Lower lobe of right lung (tissue), 2 donors: ENCODE results near the gene SOX6. TPM values are rescaled to one million over a fixed set of nuclear protein-coding genes. Genes with fewer than 3 reads are reported as not detected.

Experiments used
- ATAC-seq, 2 donors: fragments of 200-7000 bp; cut with Tn5 transposase; one replicate each; pipeline ENCODE4 v1.9.1; 2020 to 2022; ENCODE audit warnings: mild to moderate bottlenecking in 2 of 2, moderate library complexity in 2 of 2
- DNase-seq: peaks from one replicate; pipeline ENCODE4 v3.0.0-alpha.2; 2020
- H3K27ac ChIP-seq: fragments of 200-600 bp; one replicate; pipeline ENCODE4 v1.8.0; 2022
- H3K27me3 ChIP-seq: fragments of 200-600 bp; one replicate; pipeline ENCODE4 v1.8.0; 2022; ENCODE audit warnings: low read depth
- H3K36me3 ChIP-seq: fragments of 200-600 bp; one replicate; pipeline ENCODE4 v1.8.0; 2022; ENCODE audit warnings: mild to moderate bottlenecking
- H3K4me1 ChIP-seq: fragments of 200-600 bp; one replicate; pipeline ENCODE4 v1.8.0; 2022
- H3K4me3 ChIP-seq: fragments of 200-600 bp; one replicate; pipeline ENCODE4 v1.8.0; 2022; ENCODE audit warnings: mild to moderate bottlenecking
- H3K9me3 ChIP-seq: fragments of 200-600 bp; one replicate; pipeline ENCODE4 v1.8.0; 2022
- intact Hi-C: fragments of 100-400 bp; cut with DNase I; formaldehyde crosslinking; loops from one replicate; pipeline ENCODE4 v1.11.0; 2022
- total RNA-seq: library from RNA; stranded (reverse); fragmentation: NEBNext Ultra II Directional; extraction: Animal tissue kit (Norgen Biotek cat#: 25700); gene quantifications from one replicate; pipeline ENCODE4 v1.2.1, GENCODE V29; 2021
- TF ChIP-seq, protein P1 (sequence below): fragments of 200-600 bp; IDR thresholded peaks from one replicate; pipeline ENCODE4 v1.8.0; 2022; ENCODE audit warnings: antibody characterized with exemption, mild to moderate bottlenecking
- donor health status: DM: no; HTN: yes; CAD: no; lungs with severe emphysema.

SOX6 gene
- total RNA-seq, 1 donor from 2014 or later: 4.8 TPM

DNA sequence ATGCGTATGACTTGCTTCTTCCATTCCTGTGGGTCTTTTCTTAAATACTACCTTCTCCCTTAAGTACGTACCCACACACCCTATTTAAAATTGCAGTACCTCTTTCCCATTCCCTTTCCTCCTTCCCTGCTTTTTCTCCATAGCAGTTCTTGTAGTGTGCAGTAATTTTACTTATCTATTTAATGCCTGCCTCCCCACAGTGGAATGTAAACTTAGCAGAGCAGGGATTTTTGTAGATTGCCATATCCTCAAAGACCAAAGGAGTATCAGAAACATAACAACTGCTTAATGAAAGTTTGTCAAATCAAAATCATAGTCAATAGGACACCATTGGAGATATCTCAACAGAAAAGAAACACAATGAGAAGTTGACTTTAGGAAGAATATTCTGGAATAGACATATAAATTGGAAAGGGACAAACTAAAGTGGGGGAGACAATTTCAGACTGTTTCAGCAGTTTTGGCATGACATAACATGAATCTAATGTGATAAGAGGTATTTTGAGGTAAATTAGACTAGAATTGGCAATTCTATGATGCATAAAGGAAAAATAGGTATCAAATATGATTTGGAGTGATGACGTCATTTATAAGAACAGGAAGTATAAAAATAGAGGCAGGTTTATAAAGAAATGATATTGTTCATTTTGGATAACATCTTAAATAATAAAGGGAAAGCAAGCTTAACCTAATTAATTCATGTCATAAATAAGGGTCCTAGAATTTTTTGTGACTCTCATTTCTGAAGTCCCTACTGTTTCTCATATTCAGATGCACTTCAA is 188.4 kb downstream of the SOX6 start:
- ATAC-seq: no peak
- intact Hi-C loops: no loop called here

DNA sequence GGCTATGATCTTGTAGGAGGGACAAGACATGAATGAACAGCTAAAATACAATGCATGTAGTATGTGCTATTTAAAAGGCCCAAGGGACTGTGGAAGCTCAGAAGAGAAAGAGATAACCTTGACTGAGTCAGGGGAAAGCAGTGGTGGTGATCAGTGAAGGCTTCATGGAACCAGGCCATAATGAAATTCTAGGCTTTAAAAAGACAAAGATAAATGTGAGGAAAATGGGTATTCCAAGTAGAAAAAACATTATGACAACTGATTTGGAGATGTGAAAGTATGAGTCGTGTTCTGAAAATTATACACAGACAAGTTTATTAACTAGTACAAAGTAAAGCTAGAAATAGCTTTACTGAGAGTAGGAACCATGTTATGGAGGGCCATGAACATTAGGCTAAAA is 189.8 kb downstream of the SOX6 start:
- Histone ChIP-seq H3K27me3 (no peaks in the 10 kb centered on the region), H3K4me1 (no peaks in the 10 kb centered on the region), H3K9me3 (no peaks in the 10 kb centered on the region), H3K27ac (no peak overlapping the region), H3K4me3 (no peak overlapping the region), H3K36me3 (no peaks in the 10 kb centered on the region)
- no peak for ATAC-seq
- TF ChIP-seq, protein P1, sequence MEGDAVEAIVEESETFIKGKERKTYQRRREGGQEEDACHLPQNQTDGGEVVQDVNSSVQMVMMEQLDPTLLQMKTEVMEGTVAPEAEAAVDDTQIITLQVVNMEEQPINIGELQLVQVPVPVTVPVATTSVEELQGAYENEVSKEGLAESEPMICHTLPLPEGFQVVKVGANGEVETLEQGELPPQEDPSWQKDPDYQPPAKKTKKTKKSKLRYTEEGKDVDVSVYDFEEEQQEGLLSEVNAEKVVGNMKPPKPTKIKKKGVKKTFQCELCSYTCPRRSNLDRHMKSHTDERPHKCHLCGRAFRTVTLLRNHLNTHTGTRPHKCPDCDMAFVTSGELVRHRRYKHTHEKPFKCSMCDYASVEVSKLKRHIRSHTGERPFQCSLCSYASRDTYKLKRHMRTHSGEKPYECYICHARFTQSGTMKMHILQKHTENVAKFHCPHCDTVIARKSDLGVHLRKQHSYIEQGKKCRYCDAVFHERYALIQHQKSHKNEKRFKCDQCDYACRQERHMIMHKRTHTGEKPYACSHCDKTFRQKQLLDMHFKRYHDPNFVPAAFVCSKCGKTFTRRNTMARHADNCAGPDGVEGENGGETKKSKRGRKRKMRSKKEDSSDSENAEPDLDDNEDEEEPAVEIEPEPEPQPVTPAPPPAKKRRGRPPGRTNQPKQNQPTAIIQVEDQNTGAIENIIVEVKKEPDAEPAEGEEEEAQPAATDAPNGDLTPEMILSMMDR: no peak
- intact Hi-C loops: no loop called here
- DNase-seq: no peak

More for the DNA sequence above, 188.4 kb downstream of the SOX6 start:
- H3K4me1 ChIP-seq: no peaks in the 10 kb centered on the region
- H3K27ac ChIP-seq: no peak overlapping the region
- no peaks in the 10 kb centered on the region for H3K27me3 ChIP-seq
- DNase-seq: no peak
- no peaks in the 10 kb centered on the region for H3K9me3 ChIP-seq
- H3K4me3 ChIP-seq: no peak overlapping the region
- TF ChIP-seq, protein P1: no peak
- H3K36me3 ChIP-seq: no peaks in the 10 kb centered on the region

DNA sequence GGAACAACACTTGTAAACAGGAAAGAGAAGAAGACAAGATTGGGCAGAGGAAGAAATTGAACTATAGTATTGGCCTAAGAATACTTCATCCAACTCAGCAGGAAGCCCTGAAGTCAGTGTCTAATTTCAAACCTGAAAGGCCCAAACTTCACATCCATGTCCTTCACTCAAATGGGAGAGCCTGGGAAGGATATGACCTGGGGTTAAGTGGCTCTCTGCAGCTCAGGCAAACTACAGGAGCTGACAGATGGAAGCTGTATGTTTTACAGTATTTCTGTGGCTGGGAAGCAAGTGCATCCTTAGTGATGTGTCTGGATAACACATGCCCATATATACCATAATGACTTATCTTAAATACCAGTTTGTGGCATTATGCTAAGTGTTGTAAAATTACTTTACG is 196.2 kb downstream of the SOX6 start:
- TF ChIP-seq, protein P1: no peak
- Histone ChIP-seq H3K27me3 (no peaks in the 10 kb centered on the region), H3K27ac (no peak overlapping the region), H3K36me3 (no peaks in the 10 kb centered on the region), H3K9me3 (no peaks in the 10 kb centered on the region), H3K4me3 (no peak overlapping the region), H3K4me1 (no peaks in the 10 kb centered on the region)
- no peak for ATAC-seq
- intact Hi-C loops: no loop called here
- no peak for DNase-seq

DNA sequence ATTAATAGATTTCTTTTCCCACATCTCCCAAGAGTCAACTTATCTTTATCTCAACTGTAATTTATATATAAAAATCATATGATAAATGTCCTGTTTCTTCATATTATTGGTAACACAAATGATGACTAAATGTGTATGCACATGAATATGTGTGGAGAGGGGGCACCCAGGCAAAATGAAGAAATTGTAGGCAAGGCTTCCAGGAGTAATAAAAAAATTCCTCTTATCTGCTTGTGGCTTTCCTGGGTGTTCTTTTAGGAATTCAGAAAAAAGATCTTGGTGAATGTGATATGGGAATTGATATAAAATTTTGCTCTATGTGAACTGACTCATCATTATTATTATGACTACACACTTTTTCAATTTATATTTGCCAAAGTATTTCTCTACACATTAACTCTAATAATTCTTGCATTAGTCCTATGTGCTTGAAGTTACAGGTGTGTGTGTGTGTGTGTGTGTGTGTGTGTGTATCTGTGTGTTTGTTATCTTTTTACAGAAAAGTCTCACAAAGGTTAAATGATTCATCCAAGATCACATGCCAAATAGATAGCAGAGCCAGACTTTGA is 197.8 kb downstream of the SOX6 start:
- no peaks in the 10 kb centered on the region for H3K4me1 ChIP-seq
- no peak for DNase-seq
- H3K27ac ChIP-seq: no peak overlapping the region
- H3K4me3 ChIP-seq: no peak overlapping the region
- no peaks in the 10 kb centered on the region for H3K27me3 ChIP-seq
- TF ChIP-seq, protein P1: no peak
- no peaks in the 10 kb centered on the region for H3K9me3 ChIP-seq
- H3K36me3 ChIP-seq: no peaks in the 10 kb centered on the region
- intact Hi-C loops: no loop called here
- no peak for ATAC-seq

DNA sequence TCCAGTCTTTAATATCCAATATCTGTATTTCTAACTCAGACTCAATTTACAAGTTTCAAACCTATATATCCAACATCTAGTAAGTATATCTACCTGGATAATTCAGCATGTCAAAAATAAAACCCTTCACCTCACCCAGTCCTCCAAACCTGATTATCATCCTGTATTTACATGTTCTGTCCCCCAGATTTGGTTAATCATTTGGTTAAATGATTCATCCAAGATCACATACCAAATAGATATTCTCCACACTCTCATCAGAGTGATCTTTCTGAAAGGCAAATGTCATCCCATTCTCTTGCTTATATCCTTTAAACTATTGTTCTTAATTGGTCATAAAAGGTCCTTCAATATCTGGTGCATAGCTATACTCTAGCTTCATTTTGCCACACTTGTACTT is 199.0 kb downstream of the SOX6 start:
- Histone ChIP-seq H3K27me3 (no peaks in the 10 kb centered on the region), H3K4me3 (no peak overlapping the region), H3K27ac (no peak overlapping the region), H3K4me1 (no peaks in the 10 kb centered on the region), H3K9me3 (no peaks in the 10 kb centered on the region), H3K36me3 (no peaks in the 10 kb centered on the region)
- ATAC-seq (no peak), DNase-seq (no peak)
- intact Hi-C loops: no loop called here
- TF ChIP-seq, protein P1: no peak
